Inferior parietal cortex (tissue), 1 donor: ENCODE results near the gene FGF23.
"Not testable (repeated sequence)": the region's sequence is repeated elsewhere in the genome, so short reads cannot be mapped to it uniquely, and the experiment has no call there.

Experiments used
- DNase-seq: peaks from one replicate; pipeline ENCODE4 v3.0.0-alpha.2; 2016; ENCODE audit errors: extremely low spot score

The FGF23 gene

GRCh38 chr12:4379405-4379804 lies at the start of gene FGF23:
Gene FGF23 (minus strand): TSS chr12:4379712. CDS start chr12:4379582, 130 bp downstream.
- DNase-seq, result no peak

GRCh38 chr12:4424422-4424821 lies 44.9 kb upstream of the FGF23 start:
- no peak for DNase-seq

DNA sequence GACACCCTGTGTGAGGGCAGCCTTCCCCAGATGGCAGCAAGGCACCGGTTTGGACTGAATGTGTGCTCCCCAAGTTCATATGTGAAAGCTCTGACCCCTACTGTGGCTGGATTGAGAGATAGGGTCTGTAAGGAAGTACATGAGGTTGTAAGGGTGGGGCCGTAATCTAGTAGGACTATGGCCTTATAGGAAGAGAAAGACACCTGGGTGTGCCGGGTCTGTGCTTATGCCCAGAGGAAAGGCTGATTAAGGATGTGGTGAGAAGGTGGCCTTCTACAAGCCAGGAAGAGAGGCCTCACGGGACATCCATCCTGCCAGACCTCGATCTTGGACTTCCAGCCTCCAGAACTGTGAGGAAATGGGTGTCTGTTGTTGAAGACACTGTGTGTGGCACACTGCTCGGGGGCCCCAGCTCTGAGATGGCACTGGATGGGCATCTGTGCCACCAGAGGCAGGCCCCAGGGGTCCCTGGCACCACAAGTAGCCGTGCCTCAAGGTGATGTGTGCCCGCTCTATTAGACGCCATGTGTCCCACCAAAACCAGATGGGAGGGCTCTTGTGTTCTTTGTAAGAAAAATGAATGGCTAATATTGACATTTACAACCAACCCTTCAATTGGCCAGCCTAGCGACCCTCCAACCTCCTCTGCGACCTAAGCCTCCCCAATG lies 44.1 kb upstream of the FGF23 start:
- no peak for DNase-seq

GRCh38 chr12:4422985-4423384 lies 43.5 kb upstream of the FGF23 start:
- DNase-seq, result no peak

DNA sequence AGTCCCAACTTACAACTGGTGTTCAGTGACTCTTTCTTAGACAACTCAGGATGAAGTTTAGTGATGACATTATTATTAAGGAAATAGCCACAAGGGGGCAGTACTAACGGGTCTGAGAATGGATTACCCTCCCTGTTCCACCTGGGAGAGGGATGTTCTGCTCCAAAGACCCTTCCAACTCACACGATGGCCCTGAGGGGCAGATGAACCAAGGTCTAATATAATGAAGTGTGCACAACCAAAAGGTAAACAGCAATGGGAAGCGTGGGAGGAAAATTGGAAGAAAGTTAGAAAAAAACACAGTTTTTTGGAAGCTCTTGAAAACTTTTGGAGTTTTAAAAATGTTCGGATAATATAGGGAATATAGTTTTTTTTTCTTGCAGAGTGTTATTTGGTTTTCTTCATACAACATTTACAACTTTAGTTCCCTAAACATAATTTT lies 42.1 kb upstream of the FGF23 start:
- DNase-seq, result peak; percentile 74

DNA sequence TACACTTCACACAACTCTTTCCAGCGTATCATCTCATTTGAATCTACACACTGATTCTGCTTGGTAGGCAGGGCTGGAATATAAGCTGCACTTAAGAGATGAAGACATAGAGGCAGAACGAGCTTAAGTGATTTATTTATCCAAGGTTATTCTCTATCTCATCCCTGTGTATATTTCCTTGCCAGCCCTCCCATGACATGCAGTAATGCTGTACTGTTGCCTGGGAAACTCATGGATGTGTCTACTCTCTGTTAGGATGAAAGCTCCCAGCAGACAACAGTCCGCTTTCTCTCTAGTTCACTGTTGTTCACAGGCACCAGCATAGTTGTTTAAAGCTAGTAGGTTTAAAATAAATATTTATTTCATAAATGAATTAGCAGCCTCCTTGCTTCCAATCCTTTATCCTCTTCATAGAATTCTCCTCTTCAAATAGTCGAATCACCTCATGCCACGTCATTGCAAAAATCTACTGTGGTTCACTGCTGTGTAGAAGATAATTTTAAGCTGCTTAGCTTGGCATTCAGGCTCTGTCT lies 40.7 kb upstream of the FGF23 start:
- no peak for DNase-seq

DNA sequence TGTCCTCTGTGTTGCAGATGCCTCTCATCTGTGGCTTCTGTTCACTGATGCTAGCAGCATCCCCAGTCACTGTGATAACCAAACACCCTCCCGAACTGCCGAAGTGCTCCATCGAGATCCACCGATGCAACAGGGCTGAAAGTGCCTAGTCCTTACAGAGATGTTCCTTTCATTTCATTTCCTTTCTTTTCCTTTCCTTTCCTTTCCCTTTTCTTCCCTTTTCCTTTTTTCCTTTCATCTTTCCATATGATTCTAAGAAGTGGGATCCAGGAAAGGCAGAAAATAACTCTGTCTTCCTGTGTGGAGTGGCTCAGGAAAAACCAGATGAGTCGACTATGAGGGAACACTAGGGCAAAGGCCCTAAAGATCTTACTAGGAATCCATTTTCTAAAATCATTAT lies 39.4 kb upstream of the FGF23 start:
- no peak for DNase-seq

- DNase-seq, result no peak
Measured at GRCh38 chr12:4417936-4418335, 38.4 kb upstream of the FGF23 start.

- no peak for DNase-seq
Measured at GRCh38 chr12:4417455-4417854, 37.9 kb upstream of the FGF23 start.

DNA sequence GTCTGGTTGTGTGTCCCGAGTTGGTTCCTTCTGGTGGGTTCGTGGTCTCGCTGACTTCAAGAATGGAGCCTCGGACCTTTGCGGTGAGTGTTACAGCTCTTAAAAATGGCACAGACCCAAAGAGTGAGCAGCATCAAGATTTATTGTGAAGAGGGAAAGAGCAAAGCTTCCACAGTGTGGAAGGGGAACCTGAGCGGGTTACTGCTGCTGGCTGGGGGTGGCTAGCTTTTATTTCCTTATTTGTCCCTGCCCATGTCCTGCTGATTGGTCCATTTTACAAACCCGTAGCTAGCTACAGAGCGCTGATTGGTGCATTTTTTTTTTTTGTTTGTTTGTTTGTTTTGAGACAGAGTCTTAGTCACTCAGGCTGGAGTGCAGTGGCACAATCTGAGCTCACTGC lies 36.8 kb upstream of the FGF23 start:
- DNase-seq, result no peak

- no peak for DNase-seq
Measured at GRCh38 chr12:4412465-4412864, 33.0 kb upstream of the FGF23 start.

DNA sequence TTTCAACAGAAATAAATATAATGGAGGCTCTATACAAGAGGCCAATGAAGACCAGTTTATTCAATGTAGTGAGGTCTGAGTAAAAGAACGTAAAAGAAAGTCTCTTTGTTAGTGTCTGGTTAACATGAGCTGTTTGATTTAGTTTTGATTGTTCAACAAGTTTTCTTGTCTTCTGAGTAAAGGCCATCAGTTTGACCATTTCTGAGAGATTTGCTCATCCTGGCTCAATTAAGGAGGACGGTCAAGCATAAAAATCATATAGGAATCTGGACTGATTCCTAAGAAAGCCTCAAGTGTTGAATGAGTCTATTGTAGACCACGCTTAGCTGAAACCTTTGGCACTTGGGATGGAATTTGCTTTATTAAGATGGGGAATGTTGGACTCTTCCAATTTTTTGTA lies 32.5 kb upstream of the FGF23 start:
- DNase-seq, result no peak

- DNase-seq, result no peak
Measured at GRCh38 chr12:4407136-4407535, 27.6 kb upstream of the FGF23 start.

DNA sequence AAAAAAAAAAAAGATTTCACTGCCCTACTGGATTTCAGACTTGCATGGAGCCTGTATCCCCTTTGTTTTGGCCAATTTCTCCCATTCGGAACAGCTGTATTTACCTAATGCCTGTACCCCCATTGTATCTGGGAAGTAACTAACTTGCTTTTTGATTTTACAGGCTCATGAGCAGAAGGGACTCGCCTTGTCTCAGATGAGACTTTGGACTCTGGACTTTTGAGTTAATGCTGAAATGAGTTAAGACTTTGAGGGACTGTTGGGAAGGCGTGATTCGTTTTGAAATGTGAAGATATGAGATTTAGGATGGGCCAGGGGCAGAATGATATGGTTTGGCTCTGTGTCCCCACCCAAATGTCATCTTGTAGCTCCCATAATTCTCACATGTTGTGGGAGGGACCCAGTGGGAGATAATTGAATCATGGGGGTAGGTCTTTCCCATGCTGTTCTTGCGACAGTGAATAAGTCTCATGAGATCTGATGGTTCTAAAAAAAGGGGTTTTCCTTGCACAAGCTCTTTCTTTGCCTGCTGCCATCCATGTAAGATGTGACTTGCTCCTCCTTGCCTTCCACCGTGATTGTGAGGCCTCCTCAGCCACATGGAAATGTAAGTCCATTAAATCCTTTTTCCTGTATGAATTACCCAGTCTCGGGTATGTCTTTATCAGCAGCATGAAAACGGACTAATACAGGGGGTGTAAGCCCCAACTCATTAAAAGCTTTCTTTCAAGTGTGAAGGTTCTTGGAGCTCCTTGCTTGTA lies 25.5 kb upstream of the FGF23 start:
- not testable (repeated sequence) for DNase-seq

DNA sequence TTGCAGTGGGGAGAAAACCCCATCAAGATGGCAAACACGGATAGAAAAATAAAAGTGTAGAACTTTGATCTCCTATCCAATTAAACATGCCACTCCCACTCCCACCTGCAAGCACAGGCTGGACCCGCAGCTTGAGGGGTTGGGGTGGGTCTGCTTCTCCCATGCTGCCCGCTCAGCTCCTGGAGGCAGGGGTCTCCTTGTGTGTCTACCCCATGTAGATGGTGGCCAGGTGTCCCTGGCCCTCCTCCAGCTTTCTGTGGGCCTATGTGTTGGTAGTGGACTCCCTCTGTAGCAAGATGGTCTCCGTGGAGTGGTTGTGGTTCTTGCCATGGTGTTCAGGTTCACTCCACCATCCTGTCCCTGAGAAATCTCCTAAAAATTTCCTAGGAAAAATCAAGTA lies 23.5 kb upstream of the FGF23 start:
- no peak for DNase-seq

DNA sequence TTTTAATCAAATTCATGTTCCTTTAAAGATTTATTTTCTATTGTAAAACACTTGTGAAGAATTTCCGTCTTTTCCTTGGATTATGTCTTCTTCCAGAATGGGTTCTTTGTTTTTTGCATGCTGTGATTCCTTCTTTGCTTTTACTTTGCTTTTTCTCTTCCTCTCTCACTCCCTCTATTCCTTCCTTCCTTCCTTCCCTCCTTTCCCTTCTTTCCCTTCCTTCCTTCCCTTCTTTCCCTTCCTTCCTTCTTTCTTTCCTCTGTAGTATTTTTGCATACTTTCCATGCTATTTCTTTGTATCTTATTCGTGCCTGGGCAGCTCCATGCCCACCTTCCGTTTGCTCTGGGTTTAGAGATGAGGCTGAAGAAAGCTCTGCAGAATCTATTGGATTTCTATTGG lies 21.6 kb upstream of the FGF23 start:
- no peak for DNase-seq

GRCh38 chr12:4395818-4396217 lies 16.3 kb upstream of the FGF23 start:
- DNase-seq, result no peak

DNA sequence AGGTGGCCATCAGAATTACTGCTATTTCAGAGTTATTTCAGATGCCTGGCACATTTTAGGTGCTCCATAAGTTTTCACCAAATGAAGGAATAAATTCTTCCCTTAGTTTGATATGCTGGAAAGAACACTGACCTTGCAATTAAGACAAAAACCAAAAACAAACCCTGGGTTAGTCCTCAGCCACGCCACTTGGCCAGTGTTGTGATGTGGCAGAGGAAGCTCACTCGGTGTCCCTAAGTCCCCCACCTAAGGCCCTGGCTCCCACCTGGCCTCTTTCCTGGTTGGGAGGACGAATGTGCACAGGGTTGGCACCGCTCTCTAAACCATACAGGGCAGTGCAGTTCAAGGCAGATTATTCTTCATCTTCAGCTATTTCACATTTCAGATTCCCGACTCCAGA lies 13.7 kb upstream of the FGF23 start:
- DNase-seq, result no peak

- DNase-seq, result no peak
Measured at GRCh38 chr12:4392223-4392742, 12.8 kb upstream of the FGF23 start.

GRCh38 chr12:4388662-4389061 lies 9.2 kb upstream of the FGF23 start:
- DNase-seq, result no peak

DNA sequence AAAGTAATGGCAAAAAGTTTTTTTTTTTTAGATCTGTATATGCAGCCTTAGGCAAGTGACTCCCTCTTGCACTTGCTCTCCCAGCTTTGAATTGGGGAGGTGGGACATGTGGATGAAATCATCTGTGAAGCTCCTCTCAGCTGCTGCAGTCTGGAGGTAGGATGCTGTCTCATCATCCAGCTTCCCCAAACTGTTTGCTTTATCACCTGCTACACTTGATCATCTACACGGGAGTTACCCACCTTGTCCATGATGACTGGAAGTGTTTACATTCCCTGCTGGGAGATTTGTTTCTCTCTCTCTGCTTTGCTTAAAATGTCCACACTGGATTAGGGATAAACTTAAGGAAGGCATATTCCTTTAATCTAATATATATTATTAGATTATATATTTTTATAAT lies 8.5 kb upstream of the FGF23 start:
- DNase-seq, result no peak

DNA sequence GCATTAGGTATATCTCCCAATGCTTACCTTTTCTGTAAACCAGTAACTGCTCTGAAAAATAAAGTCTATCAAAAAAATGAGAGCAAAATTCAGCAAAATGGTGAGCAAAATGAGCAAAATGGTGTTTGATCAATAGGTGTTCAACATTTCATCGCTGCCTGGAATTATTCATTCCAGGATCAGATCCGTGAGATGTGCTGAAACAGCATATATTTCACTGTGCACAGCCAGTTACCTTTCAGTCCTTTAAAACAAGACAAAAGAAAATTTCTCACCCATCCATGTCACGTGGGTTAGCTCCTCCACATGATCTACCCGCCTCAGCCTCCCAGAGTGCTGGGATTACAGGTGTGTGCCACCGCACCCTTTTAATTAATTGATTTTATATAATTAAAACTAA lies 8.1 kb upstream of the FGF23 start:
- no peak for DNase-seq

DNA sequence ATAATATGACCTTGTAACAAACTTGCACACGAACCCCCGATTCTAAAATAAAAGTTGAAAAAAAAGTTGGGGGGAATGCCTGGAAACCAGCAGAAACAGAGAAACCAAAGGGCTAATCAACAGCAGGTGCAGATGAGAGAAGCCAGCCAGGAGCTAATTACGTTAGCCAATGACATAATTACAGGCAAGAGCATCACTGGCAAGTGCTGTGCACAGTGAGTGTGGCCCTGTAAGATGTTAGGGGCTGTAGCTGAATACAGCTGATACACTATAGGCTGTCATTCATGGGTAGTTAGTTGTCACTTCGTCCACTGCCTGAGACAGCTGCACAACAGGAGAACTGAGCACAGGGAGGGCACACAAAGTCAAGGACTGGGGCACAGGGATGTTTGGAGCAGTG lies 7.3 kb upstream of the FGF23 start:
- no peak for DNase-seq
